A549 (cell line): ENCODE results near the gene ZC3H13. TPM values are rescaled to one million over a fixed set of nuclear protein-coding genes. Genes with fewer than 3 reads are reported as not detected.

Experiments used
- ATAC-seq, 2 experiments: fragments of 200-7000 bp in 1 of 2; fragments of >200 bp in 1 of 2; cut with Nextera tagmentation in 1 of 2; cut with Tn5 transposase in 1 of 2; 3 replicates each; pipeline versions ENCODE4 v1.8.0 to v1.9.1; 2018 to 2020; ENCODE audit warnings: mild to moderate bottlenecking in 1 of 2, moderate library complexity in 1 of 2
- CTCF ChIA-PET: fragments of 300-600 bp; sonication (Branson Sonifier 250); formaldehyde crosslinking; extraction: SDS; loops from one replicate; lab custom pipeline; 2021; ENCODE audit warnings: antibody characterized with exemption, inconsistent platforms; lab: Yijun Ruan, JAX
- POLR2A ChIA-PET: fragments of 350-600 bp; formaldehyde crosslinking; extraction: SDS; loops from one replicate; lab custom pipeline; 2021; ENCODE audit warnings: antibody characterized with exemption, inconsistent platforms; lab: Yijun Ruan, JAX
- DNase-seq, 2 experiments: peaks; one replicate each; pipeline versions ENCODE4 v3.0.0 to v3.0.0-alpha.2; 2011 to 2016; ENCODE audit warnings: low read depth in 1 of 2, low spot score in 1 of 2
- FAIRE-seq: peaks from 2 replicates; lab custom pipeline; 2011; peaks lifted over from hg19 to GRCh38; lab: Jason Lieb, UNC
- H3K27ac ChIP-seq, 2 experiments: fragments of >200 bp; sonication (Bioruptor Twin); formaldehyde crosslinking; 3 replicates each; pipeline ENCODE4 v1.5.1; 2016 to 2017
- H3K4me1 ChIP-seq: fragments of >200 bp; sonication (Bioruptor Twin); formaldehyde crosslinking; 3 replicates; pipeline ENCODE4 v1.6.1; 2016
- H3K4me2 ChIP-seq: fragments of >200 bp; sonication (Bioruptor Twin); formaldehyde crosslinking; 3 replicates; pipeline ENCODE4 v1.6.1; 2016
- H3K4me3 ChIP-seq: fragments of >200 bp; sonication (Bioruptor Twin); formaldehyde crosslinking; 3 replicates; pipeline ENCODE4 v1.5.1; 2016
- H3K9me3 ChIP-seq: fragments of >200 bp; sonication (Bioruptor Twin); formaldehyde crosslinking; 3 replicates; pipeline ENCODE4 v1.6.1; 2016
- BHLHE40 ChIP-seq: IDR thresholded peaks from 2 replicates; pipeline ENCODE4 v1.6.1; 2012; ENCODE audit warnings: low read depth, low read length, inconsistent platforms
- CBX2 ChIP-seq: fragments of 200-600 bp; sonication (generic); IDR thresholded peaks from 2 replicates; pipeline ENCODE4 v1.6.1; 2016; ENCODE audit warnings: low read depth, mild to moderate bottlenecking, borderline replicate concordance
- CHD2 ChIP-seq: fragments of 150-350 bp; IDR thresholded peaks from 2 replicates; pipeline ENCODE4 v1.6.1; 2014; ENCODE audit warnings: low read length; ENCODE audit not compliant: partially characterized antibody
- EHMT2 ChIP-seq: fragments of 200-600 bp; sonication (generic); IDR thresholded peaks from 2 replicates; pipeline ENCODE4 v1.6.1; 2016; ENCODE audit warnings: antibody characterized with exemption, low read depth, mild to moderate bottlenecking, moderate library complexity
- EP300 ChIP-seq, 2 experiments: fragments of >200 bp; sonication (Bioruptor Twin); formaldehyde crosslinking; IDR thresholded peaks; 2 replicates in 1 of 2; 3 replicates in 1 of 2; pipeline ENCODE4 v1.6.1; 2016 to 2017
- ESRRA ChIP-seq: fragments of 150-350 bp; IDR thresholded peaks from 2 replicates; pipeline ENCODE4 v1.6.1; 2014; ENCODE audit warnings: mild to moderate bottlenecking, low read length, borderline replicate concordance
- FOSB ChIP-seq: fragments of 250-450 bp; sonication (Bioruptor Pico); IDR thresholded peaks from 2 replicates; pipeline ENCODE4 v1.5.0; 2020; ENCODE audit warnings: mild to moderate bottlenecking, moderate library complexity
- FOXS1 ChIP-seq: fragments of 250-450 bp; sonication (Bioruptor Pico); IDR thresholded peaks from 2 replicates; pipeline ENCODE4 v1.5.0; 2020; ENCODE audit warnings: mild to moderate bottlenecking, moderate library complexity
- GATA3 ChIP-seq: IDR thresholded peaks from 2 replicates; pipeline ENCODE4 v1.6.1; 2012; ENCODE audit warnings: borderline replicate concordance
- JUN ChIP-seq, 2 experiments: fragments of >200 bp; sonication (Bioruptor Twin); formaldehyde crosslinking; IDR thresholded peaks; 2 replicates in 1 of 2; 3 replicates in 1 of 2; pipeline ENCODE4 v1.6.1; 2016 to 2017
- KDM1A ChIP-seq: fragments of 200-600 bp; sonication (generic); IDR thresholded peaks from 2 replicates; pipeline ENCODE4 v1.6.1; 2016; ENCODE audit warnings: low read depth, mild to moderate bottlenecking
- KDM5A ChIP-seq: fragments of 200-600 bp; sonication (generic); IDR thresholded peaks from 2 replicates; pipeline ENCODE4 v1.6.1; 2016; ENCODE audit warnings: antibody characterized with exemption, mild to moderate bottlenecking
- MYC ChIP-seq: IDR thresholded peaks from 2 replicates; pipeline ENCODE4 v1.6.1; 2012; ENCODE audit warnings: mild to moderate bottlenecking, inconsistent platforms, low read length, improper control_type of control experiment, borderline replicate concordance
- PHF8 ChIP-seq: fragments of 200-600 bp; sonication (generic); IDR thresholded peaks from 2 replicates; pipeline ENCODE4 v1.6.1; 2016; ENCODE audit warnings: low read depth, mild to moderate bottlenecking, antibody characterized with exemption, moderate library complexity, borderline replicate concordance
- POLR2A ChIP-seq: IDR thresholded peaks from 2 replicates; pipeline ENCODE4 v1.6.1; 2012; ENCODE audit warnings: mild to moderate bottlenecking, low read length
- POLR2AphosphoS2 ChIP-seq: conservative IDR thresholded peaks from 2 replicates; pipeline ENCODE4 v1.6.1; 2012; ENCODE audit warnings: low read length, improper control_type of control experiment, inconsistent platforms
- RFX5 ChIP-seq: fragments of 450-650 bp; IDR thresholded peaks from 2 replicates; pipeline ENCODE4 v1.7.1; 2014; ENCODE audit warnings: antibody characterized with exemption, mild to moderate bottlenecking, moderate library complexity
- RNF2 ChIP-seq: fragments of 200-600 bp; sonication (generic); IDR thresholded peaks from 2 replicates; pipeline ENCODE4 v1.6.1; 2016; ENCODE audit warnings: low read depth, mild to moderate bottlenecking, antibody characterized with exemption, moderate library complexity, borderline replicate concordance
- SREBF2 ChIP-seq: fragments of 450-650 bp; IDR thresholded peaks from 2 replicates; pipeline ENCODE4 v1.6.1; 2014; ENCODE audit warnings: mild to moderate bottlenecking, moderate library complexity
- TFCP2L1 ChIP-seq: fragments of 250-450 bp; sonication (Bioruptor Pico); IDR thresholded peaks from 2 replicates; pipeline ENCODE4 v1.5.0; 2021; ENCODE audit warnings: mild to moderate bottlenecking
- TP53 ChIP-seq: fragments of 250-450 bp; sonication (Bioruptor Pico); IDR thresholded peaks from 2 replicates; pipeline ENCODE4 v1.5.0; 2021; ENCODE audit warnings: mild to moderate bottlenecking, moderate library complexity
- ZNF302 ChIP-seq: fragments of 250-450 bp; sonication (Bioruptor Pico); IDR thresholded peaks from 2 replicates; pipeline ENCODE4 v1.9.0; 2021; ENCODE audit warnings: inconsistent platforms, mild to moderate bottlenecking, moderate library complexity
- ZSCAN20 ChIP-seq: fragments of 250-450 bp; sonication (Bioruptor Pico); IDR thresholded peaks from 2 replicates; pipeline ENCODE4 v1.8.0; 2022; ENCODE audit warnings: mild to moderate bottlenecking, moderate library complexity
- WGBS: methylation state at CpG from one replicate; pipeline ENCODE4 v1.1.6; 2017; ENCODE audit errors: missing lambda C conversion rate; 5-methylcytosine and 5-hydroxymethylcytosine counted together
- polyA plus RNA-seq, 4 experiments: library from polyadenylated mRNA; depleted of rRNA in 3 of 4; stranded (reverse); fragments of >200 nt; fragmentation: RNase III in 1 of 4; extraction: RNeasy Plus Mini Kit Qiagen cat#74134 plus additional on column Dnase treatment in 1 of 4; gene quantifications; 2 replicates in 3 of 4; 3 replicates in 1 of 4; pipeline ENCODE4 v1.2.3, GENCODE V29; 2011 to 2017
- TF ChIP-seq, protein P1 (sequence below): fragments of 200-600 bp; sonication (generic); IDR thresholded peaks from 2 replicates; pipeline ENCODE4 v1.6.1; 2016; ENCODE audit warnings: antibody characterized with exemption, mild to moderate bottlenecking, moderate library complexity
- TF ChIP-seq, protein P2 (sequence below): fragments of >200 bp; sonication (Bioruptor Twin); formaldehyde crosslinking; IDR thresholded peaks from 3 replicates; pipeline ENCODE4 v1.5.1; 2016
- TF ChIP-seq, protein P3 (sequence below): fragments of 450-650 bp; IDR thresholded peaks from 2 replicates; pipeline ENCODE4 v1.6.1; 2014; ENCODE audit warnings: antibody characterized with exemption

ZC3H13 gene
- polyA plus RNA-seq, 2 of the 4 experiments (the other 2 are of a cell fraction) = 9.5 to 17.5 TPM

DNA sequence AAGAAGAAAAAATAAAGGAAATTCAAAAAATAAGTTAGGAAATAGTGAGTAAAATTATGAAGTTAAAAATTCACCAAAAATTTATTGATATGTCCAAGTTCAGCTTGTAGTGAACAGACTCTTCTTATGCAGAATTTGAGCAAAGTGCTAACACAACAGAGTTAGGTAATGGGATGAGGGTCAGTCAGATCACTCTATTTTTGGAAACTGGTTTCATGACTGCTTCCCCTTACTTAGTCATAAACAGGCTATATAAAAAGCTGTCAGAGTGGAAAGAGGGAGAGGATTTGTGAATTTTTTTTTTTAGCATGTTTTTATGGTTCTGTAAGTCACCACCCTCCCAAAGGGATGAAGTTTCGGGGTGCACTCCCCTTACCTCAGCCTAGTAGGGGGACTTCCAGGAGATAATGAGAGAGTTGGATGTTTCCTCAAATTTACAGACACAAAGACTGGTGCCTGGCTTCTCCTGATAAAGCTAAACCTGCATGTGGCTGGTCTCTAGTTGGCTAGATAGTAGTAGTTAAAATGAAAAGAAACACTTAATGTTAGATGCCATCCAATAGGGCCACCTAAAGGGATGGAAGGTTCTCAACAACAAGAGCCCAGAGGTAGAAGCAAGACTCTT lies 47.8 kb upstream of the ZC3H13 start:
- WGBS = 38% methylated on average over 1 of the region's 1 CpG
- CTCF ChIA-PET = no interaction called here
- POLR2A ChIA-PET = no interaction called here
- ATAC-seq (no peak), DNase-seq (no peak), FAIRE-seq (no peak)
- Histone ChIP-seq H3K27ac (no peak overlapping the region), H3K4me3 (no peak overlapping the region), H3K4me2 (no peak overlapping the region), H3K9me3 (no peaks in the 10 kb centered on the region), H3K4me1 (peaks cover 19% of the 10 kb centered on the region; the same call in 2 of the 3 replicates)
- TF ChIP-seq POLR2A (no peak), KDM1A (no peak), PHF8 (no peak), RFX5 (no peak), POLR2AphosphoS2 (no peak), SREBF2 (no peak), ZNF302 (no peak), TP53 (CRISPR knock-in tag) (no peak), EHMT2 (no peak), RNF2 (no peak), FOSB (CRISPR knock-in tag) (no peak), EP300 (IDR thresholded peaks at IDR 0.05) (no peak), FOXS1 (CRISPR knock-in tag) (no peak), TFCP2L1 (CRISPR knock-in tag) (no peak), ZSCAN20 (CRISPR knock-in tag) (no peak), ESRRA (no peak), MYC (no peak)
- TF ChIP-seq, protein P1, sequence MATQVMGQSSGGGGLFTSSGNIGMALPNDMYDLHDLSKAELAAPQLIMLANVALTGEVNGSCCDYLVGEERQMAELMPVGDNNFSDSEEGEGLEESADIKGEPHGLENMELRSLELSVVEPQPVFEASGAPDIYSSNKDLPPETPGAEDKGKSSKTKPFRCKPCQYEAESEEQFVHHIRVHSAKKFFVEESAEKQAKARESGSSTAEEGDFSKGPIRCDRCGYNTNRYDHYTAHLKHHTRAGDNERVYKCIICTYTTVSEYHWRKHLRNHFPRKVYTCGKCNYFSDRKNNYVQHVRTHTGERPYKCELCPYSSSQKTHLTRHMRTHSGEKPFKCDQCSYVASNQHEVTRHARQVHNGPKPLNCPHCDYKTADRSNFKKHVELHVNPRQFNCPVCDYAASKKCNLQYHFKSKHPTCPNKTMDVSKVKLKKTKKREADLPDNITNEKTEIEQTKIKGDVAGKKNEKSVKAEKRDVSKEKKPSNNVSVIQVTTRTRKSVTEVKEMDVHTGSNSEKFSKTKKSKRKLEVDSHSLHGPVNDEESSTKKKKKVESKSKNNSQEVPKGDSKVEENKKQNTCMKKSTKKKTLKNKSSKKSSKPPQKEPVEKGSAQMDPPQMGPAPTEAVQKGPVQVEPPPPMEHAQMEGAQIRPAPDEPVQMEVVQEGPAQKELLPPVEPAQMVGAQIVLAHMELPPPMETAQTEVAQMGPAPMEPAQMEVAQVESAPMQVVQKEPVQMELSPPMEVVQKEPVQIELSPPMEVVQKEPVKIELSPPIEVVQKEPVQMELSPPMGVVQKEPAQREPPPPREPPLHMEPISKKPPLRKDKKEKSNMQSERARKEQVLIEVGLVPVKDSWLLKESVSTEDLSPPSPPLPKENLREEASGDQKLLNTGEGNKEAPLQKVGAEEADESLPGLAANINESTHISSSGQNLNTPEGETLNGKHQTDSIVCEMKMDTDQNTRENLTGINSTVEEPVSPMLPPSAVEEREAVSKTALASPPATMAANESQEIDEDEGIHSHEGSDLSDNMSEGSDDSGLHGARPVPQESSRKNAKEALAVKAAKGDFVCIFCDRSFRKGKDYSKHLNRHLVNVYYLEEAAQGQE = no peak

DNA sequence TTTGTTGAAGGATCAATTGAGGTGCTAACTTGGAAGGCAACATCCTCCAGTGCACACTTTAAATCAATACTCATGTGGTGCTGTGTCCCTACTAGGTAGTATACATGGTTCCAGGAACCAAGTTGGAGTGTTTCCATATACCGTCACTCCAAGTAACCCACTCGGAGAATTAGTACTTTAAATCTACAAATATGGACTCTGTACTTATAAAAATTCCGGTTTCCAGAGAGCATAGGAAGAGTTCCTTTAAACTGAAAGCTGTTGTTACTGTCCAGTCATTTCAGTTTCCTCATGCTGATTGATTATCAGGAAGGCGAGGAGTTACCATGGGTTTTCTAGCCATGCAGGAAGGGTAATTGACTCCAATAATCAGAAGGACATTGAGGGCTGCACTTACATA lies 45.1 kb upstream of the ZC3H13 start:
- H3K27ac ChIP-seq = no peak overlapping the region; a peak in 1 of 6 replicates
- H3K9me3 ChIP-seq = no peaks in the 10 kb centered on the region
- DNase-seq = no peak
- no peak for FAIRE-seq
- ATAC-seq = no peak
- H3K4me2 ChIP-seq = no peak overlapping the region; the same call in 2 of the 3 replicates
- peaks cover 12% of the 10 kb centered on the region; the same call in 2 of the 3 replicates for H3K4me1 ChIP-seq
- no peak overlapping the region for H3K4me3 ChIP-seq
- CTCF ChIA-PET = interaction anchor here (0.9 to 1.3 kb wide), 2 partner anchors 11 to 18 kb away, joined by 3 read pairs; no protein-coding TSS in a partner anchor
- POLR2A ChIA-PET = no interaction called here
- WGBS = 76% methylated on average over 4 of the region's 4 CpGs
- TF ChIP-seq RNF2 = no peak
- TF ChIP-seq BHLHE40 = no peak
- no peak for TF ChIP-seq KDM5A
- TF ChIP-seq, protein P2, sequence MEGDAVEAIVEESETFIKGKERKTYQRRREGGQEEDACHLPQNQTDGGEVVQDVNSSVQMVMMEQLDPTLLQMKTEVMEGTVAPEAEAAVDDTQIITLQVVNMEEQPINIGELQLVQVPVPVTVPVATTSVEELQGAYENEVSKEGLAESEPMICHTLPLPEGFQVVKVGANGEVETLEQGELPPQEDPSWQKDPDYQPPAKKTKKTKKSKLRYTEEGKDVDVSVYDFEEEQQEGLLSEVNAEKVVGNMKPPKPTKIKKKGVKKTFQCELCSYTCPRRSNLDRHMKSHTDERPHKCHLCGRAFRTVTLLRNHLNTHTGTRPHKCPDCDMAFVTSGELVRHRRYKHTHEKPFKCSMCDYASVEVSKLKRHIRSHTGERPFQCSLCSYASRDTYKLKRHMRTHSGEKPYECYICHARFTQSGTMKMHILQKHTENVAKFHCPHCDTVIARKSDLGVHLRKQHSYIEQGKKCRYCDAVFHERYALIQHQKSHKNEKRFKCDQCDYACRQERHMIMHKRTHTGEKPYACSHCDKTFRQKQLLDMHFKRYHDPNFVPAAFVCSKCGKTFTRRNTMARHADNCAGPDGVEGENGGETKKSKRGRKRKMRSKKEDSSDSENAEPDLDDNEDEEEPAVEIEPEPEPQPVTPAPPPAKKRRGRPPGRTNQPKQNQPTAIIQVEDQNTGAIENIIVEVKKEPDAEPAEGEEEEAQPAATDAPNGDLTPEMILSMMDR = no peak
- TF ChIP-seq ZSCAN20 (CRISPR knock-in tag) = no peak
- TF ChIP-seq KDM1A = no peak
- no peak for TF ChIP-seq CHD2
- TF ChIP-seq GATA3 = no peak
- TF ChIP-seq JUN (IDR thresholded peaks at IDR 0.05) = no peak
- TF ChIP-seq TFCP2L1 (CRISPR knock-in tag) = no peak
- no peak for TF ChIP-seq FOSB (CRISPR knock-in tag)
- TF ChIP-seq CBX2 = no peak
- TF ChIP-seq, protein P3, sequence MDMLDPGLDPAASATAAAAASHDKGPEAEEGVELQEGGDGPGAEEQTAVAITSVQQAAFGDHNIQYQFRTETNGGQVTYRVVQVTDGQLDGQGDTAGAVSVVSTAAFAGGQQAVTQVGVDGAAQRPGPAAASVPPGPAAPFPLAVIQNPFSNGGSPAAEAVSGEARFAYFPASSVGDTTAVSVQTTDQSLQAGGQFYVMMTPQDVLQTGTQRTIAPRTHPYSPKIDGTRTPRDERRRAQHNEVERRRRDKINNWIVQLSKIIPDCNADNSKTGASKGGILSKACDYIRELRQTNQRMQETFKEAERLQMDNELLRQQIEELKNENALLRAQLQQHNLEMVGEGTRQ = no peak
